Measurements from ENCODE around the gene PRKAG2.

Gene PRKAG2

GRCh38 chr7:151694828-151695580 is 181.9 kb downstream of the PRKAG2 start:
- DNase-seq (ENCODE audit: low spot score) = no peak

- no peak for DNase-seq (ENCODE audit: low spot score)
These were observed 182.5 kb downstream of the PRKAG2 start for GRCh38 chr7:151694441-151694827.

GRCh38 chr7:151693140-151693539 is 183.8 kb downstream of the PRKAG2 start:
- no peak for DNase-seq (ENCODE audit: low spot score)

GRCh38 chr7:151692721-151693120 is 184.2 kb downstream of the PRKAG2 start:
- no peak for DNase-seq (ENCODE audit: low spot score)

- no peak for DNase-seq (ENCODE audit: low spot score)
These were observed 185.5 kb downstream of the PRKAG2 start for GRCh38 chr7:151691449-151691848.

- DNase-seq (ENCODE audit: low spot score) = no peak
These were observed 186.3 kb downstream of the PRKAG2 start for GRCh38 chr7:151690606-151691005.

- peak; percentile 38 for DNase-seq (ENCODE audit: low spot score)
These were observed 187.5 kb downstream of the PRKAG2 start for GRCh38 chr7:151689196-151689971.

- no peak for DNase-seq (ENCODE audit: low spot score)
These were observed 188.6 kb downstream of the PRKAG2 start for GRCh38 chr7:151688236-151688780.

- DNase-seq (ENCODE audit: low spot score) = no peak
These were observed 189.2 kb downstream of the PRKAG2 start for GRCh38 chr7:151687523-151688235.

GRCh38 chr7:151686826-151687225 is 190.1 kb downstream of the PRKAG2 start:
- no peak for DNase-seq (ENCODE audit: low spot score)

GRCh38 chr7:151686016-151686766 is 190.7 kb downstream of the PRKAG2 start:
- DNase-seq (ENCODE audit: low spot score) = peak; percentile 41

- DNase-seq (ENCODE audit: low spot score) = no peak
These were observed 192.3 kb downstream of the PRKAG2 start for GRCh38 chr7:151684408-151685175.

GRCh38 chr7:151683615-151684407 is 193.1 kb downstream of the PRKAG2 start:
- no peak for DNase-seq (ENCODE audit: low spot score)

GRCh38 chr7:151682831-151683614 is 193.9 kb downstream of the PRKAG2 start:
- DNase-seq (ENCODE audit: low spot score) = no peak

GRCh38 chr7:151681726-151682125 is 195.2 kb downstream of the PRKAG2 start:
- no peak for DNase-seq (ENCODE audit: low spot score)

- no peak for DNase-seq (ENCODE audit: low spot score)
These were observed 196.1 kb downstream of the PRKAG2 start for GRCh38 chr7:151680810-151681209.

GRCh38 chr7:151679881-151680612 is 196.9 kb downstream of the PRKAG2 start:
- DNase-seq (ENCODE audit: low spot score) = no peak

GRCh38 chr7:151679071-151679708 is 197.7 kb downstream of the PRKAG2 start:
- DNase-seq (ENCODE audit: low spot score) = no peak
